Panc1 (cell line): ENCODE measurements around the gene CAPN11. TPM values are rescaled to one million over a fixed set of nuclear protein-coding genes. Genes with fewer than 3 reads are reported as not detected.

Experiments used
- ATAC-seq: fragments of 200-7000 bp; cut with Tn5 transposase; 2 replicates; pipeline ENCODE4 v1.9.1; 2020; ENCODE audit warnings: mild to moderate bottlenecking, moderate library complexity
- BruUV-seq: library from RNA; stranded (reverse); fragments of 400-500 nt; replicated peaks from 2 replicates; lab custom pipeline; 2021; lab: Mats Ljungman, UMichigan
- CTCF ChIA-PET: fragments of 300-600 bp; sonication (Branson Sonifier 250); formaldehyde crosslinking; loops from one replicate; lab custom pipeline; 2022; ENCODE audit warnings: antibody characterized with exemption; lab: Charles Lee
- POLR2A ChIA-PET: fragments of 300-600 bp; sonication (Branson Sonifier 250); formaldehyde crosslinking; loops from one replicate; lab custom pipeline; 2022; ENCODE audit warnings: antibody characterized with exemption; lab: Charles Lee
- DNase-seq: peaks from one replicate; pipeline ENCODE4 v3.0.0-alpha.2; 2010; ENCODE audit warnings: low read depth, low spot score
- H3K27ac ChIP-seq: 2 replicates; pipeline ENCODE4 v1.5.1; 2011; ENCODE audit warnings: mild to moderate bottlenecking, low read length, inconsistent platforms
- H3K27me3 ChIP-seq: fragments of 200-500 bp; sonication (Bioruptor generic); 2 replicates; pipeline ENCODE4 v1.6.0; 2014; ENCODE audit warnings: low read length, inconsistent platforms; ENCODE audit not compliant: control insufficient read depth, insufficient read depth
- H3K36me3 ChIP-seq: fragments of 200-500 bp; sonication (Bioruptor generic); 2 replicates; pipeline ENCODE4 v1.5.1; 2014; ENCODE audit warnings: inconsistent platforms, mild to moderate bottlenecking, low read length, moderate library complexity; ENCODE audit not compliant: control insufficient read depth, insufficient read depth
- H3K4me1 ChIP-seq: 2 replicates; pipeline ENCODE4 v1.5.1; 2011; ENCODE audit warnings: inconsistent platforms, mild to moderate bottlenecking, low read length, moderate library complexity; ENCODE audit not compliant: control insufficient read depth, insufficient read depth
- H3K4me3 ChIP-seq, 2 experiments: 2 replicates each; pipeline ENCODE4 v1.5.1; 2011 to 2012; ENCODE audit warnings: low read depth in 2 of 2, low read length in 2 of 2, mild to moderate bottlenecking in 2 of 2, inconsistent platforms in 1 of 2, moderate library complexity in 1 of 2
- H3K9me3 ChIP-seq: fragments of 200-500 bp; sonication (Bioruptor generic); 2 replicates; pipeline ENCODE4 v1.5.1; 2014; ENCODE audit warnings: low read depth, mild to moderate bottlenecking, inconsistent platforms, low read length, moderate library complexity; ENCODE audit not compliant: control insufficient read depth, insufficient read depth
- POLR2AphosphoS5 ChIP-seq: IDR thresholded peaks from 2 replicates; pipeline ENCODE4 v1.6.1; 2012; ENCODE audit warnings: mild to moderate bottlenecking, low read depth, low read length, moderate library complexity
- SIN3A ChIP-seq: IDR thresholded peaks from 2 replicates; pipeline ENCODE4 v1.6.1; 2012; ENCODE audit warnings: low read depth, mild to moderate bottlenecking, low read length, moderate library complexity, borderline replicate concordance; ENCODE audit not compliant: insufficient read depth
- TCF7L2 ChIP-seq: IDR thresholded peaks from 2 replicates; pipeline ENCODE4 v1.6.1; 2011; ENCODE audit warnings: mild to moderate bottlenecking, low read depth, low read length, inconsistent platforms
- in situ Hi-C: cut with HindIII; loops from 2 replicates; pipeline ENCODE4 v1.10.0; 2016; ENCODE audit warnings: low sequenced_read_pairs, low pct_unique_long_range_greater_than_20kb
- intact Hi-C: fragments of 100-400 bp; cut with micrococcal nuclease; formaldehyde crosslinking; loops from one replicate; pipeline ENCODE4 v1.10.0; 2022; ENCODE audit not compliant: unreplicated experiment
- total RNA-seq: library from RNA; stranded (reverse); gene quantifications from one replicate; pipeline ENCODE4 v1.2.1, GENCODE V29; 2021; ENCODE audit not compliant: unreplicated experiment
- TF ChIP-seq, protein P1 (sequence below), 2 experiments: IDR thresholded peaks; 2 replicates each; pipeline ENCODE4 v1.6.1; 2011 to 2012; ENCODE audit warnings: low read depth in 2 of 2, control low read depth in 1 of 2, low read length in 1 of 2, mild to moderate bottlenecking in 1 of 2, moderate library complexity in 1 of 2; ENCODE audit not compliant: insufficient read depth in 1 of 2
- TF ChIP-seq, protein P2 (sequence below): fragments of 450-650 bp; IDR thresholded peaks from 2 replicates; pipeline ENCODE4 v1.5.1; 2017; ENCODE audit warnings: mild to moderate bottlenecking

Gene CAPN11
- total RNA-seq, 1 experiment from 2014 or later, result 1.2 TPM

- ATAC-seq (no peak), DNase-seq (no peak)
- BruUV-seq, result no TSS peak
- TF ChIP-seq, protein P1, sequence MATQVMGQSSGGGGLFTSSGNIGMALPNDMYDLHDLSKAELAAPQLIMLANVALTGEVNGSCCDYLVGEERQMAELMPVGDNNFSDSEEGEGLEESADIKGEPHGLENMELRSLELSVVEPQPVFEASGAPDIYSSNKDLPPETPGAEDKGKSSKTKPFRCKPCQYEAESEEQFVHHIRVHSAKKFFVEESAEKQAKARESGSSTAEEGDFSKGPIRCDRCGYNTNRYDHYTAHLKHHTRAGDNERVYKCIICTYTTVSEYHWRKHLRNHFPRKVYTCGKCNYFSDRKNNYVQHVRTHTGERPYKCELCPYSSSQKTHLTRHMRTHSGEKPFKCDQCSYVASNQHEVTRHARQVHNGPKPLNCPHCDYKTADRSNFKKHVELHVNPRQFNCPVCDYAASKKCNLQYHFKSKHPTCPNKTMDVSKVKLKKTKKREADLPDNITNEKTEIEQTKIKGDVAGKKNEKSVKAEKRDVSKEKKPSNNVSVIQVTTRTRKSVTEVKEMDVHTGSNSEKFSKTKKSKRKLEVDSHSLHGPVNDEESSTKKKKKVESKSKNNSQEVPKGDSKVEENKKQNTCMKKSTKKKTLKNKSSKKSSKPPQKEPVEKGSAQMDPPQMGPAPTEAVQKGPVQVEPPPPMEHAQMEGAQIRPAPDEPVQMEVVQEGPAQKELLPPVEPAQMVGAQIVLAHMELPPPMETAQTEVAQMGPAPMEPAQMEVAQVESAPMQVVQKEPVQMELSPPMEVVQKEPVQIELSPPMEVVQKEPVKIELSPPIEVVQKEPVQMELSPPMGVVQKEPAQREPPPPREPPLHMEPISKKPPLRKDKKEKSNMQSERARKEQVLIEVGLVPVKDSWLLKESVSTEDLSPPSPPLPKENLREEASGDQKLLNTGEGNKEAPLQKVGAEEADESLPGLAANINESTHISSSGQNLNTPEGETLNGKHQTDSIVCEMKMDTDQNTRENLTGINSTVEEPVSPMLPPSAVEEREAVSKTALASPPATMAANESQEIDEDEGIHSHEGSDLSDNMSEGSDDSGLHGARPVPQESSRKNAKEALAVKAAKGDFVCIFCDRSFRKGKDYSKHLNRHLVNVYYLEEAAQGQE (IDR thresholded peaks at IDR 0.05; ENCODE audit: insufficient read depth in 1 of 2, low read depth in 2 of 2, low read length in 1 of 2), result no peak
- TF ChIP-seq, protein P2, sequence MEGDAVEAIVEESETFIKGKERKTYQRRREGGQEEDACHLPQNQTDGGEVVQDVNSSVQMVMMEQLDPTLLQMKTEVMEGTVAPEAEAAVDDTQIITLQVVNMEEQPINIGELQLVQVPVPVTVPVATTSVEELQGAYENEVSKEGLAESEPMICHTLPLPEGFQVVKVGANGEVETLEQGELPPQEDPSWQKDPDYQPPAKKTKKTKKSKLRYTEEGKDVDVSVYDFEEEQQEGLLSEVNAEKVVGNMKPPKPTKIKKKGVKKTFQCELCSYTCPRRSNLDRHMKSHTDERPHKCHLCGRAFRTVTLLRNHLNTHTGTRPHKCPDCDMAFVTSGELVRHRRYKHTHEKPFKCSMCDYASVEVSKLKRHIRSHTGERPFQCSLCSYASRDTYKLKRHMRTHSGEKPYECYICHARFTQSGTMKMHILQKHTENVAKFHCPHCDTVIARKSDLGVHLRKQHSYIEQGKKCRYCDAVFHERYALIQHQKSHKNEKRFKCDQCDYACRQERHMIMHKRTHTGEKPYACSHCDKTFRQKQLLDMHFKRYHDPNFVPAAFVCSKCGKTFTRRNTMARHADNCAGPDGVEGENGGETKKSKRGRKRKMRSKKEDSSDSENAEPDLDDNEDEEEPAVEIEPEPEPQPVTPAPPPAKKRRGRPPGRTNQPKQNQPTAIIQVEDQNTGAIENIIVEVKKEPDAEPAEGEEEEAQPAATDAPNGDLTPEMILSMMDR, result no peak
- TF ChIP-seq POLR2AphosphoS5, result no peak
- TF ChIP-seq TCF7L2, result no peak
- TF ChIP-seq SIN3A, result no peak
- H3K9me3 ChIP-seq, result no peaks in the 10 kb centered on the region
- intact Hi-C loops (no loop called here), in situ Hi-C loops (no loop called here)
- CTCF ChIA-PET, result interaction anchor here (1.1 kb wide), 1 partner anchor 14 kb away, joined by 3 read pairs; no protein-coding TSS in a partner anchor
- no peak overlapping the region for H3K27ac ChIP-seq
- no peak overlapping the region for H3K4me3 ChIP-seq
- POLR2A ChIA-PET, result no interaction called here
- H3K4me1 ChIP-seq, result no peaks in the 10 kb centered on the region
- H3K27me3 ChIP-seq, result no peaks in the 10 kb centered on the region
- peaks cover 17% of the 10 kb centered on the region for H3K36me3 ChIP-seq
Measured at GRCh38 chr6:44110005-44110676, 48.5 kb upstream of the CAPN11 start.

GRCh38 chr6:44110966-44111365 is 47.7 kb upstream of the CAPN11 start:
- intact Hi-C loops, result no loop called here
- CTCF ChIA-PET, result no interaction called here
- H3K27ac ChIP-seq, result no peak overlapping the region
- H3K4me3 ChIP-seq, result no peak overlapping the region
- H3K4me1 ChIP-seq, result no peaks in the 10 kb centered on the region
- H3K27me3 ChIP-seq, result no peaks in the 10 kb centered on the region
- BruUV-seq, result no TSS peak
- H3K9me3 ChIP-seq, result no peaks in the 10 kb centered on the region
- no peak for DNase-seq
- in situ Hi-C loops, result no loop called here
- ATAC-seq, result no peak
- H3K36me3 ChIP-seq, result peaks cover 17% of the 10 kb centered on the region
- no peak for TF ChIP-seq POLR2AphosphoS5
- TF ChIP-seq, protein P2, result no peak
- no peak for TF ChIP-seq SIN3A
- TF ChIP-seq, protein P1 (IDR thresholded peaks at IDR 0.05; ENCODE audit: insufficient read depth in 1 of 2, low read depth in 2 of 2, low read length in 1 of 2), result no peak
- no peak for TF ChIP-seq TCF7L2
- POLR2A ChIA-PET, result no interaction called here
